Heart left ventricle (tissue), 16 donors: ENCODE measurements around the gene SAA2. TPM values are rescaled to one million over a fixed set of nuclear protein-coding genes. Genes with fewer than 3 reads are reported as not detected.
"Not testable (repeated sequence)": the region's sequence is repeated elsewhere in the genome, so short reads cannot be mapped to it uniquely, and the experiment has no call there.

Experiments used
- ATAC-seq, 4 donors: fragments of 200-7000 bp; cut with Tn5 transposase; one replicate each; pipeline ENCODE4 v1.9.1; 2020 to 2022; ENCODE audit warnings: moderate library complexity in 4 of 4, mild to moderate bottlenecking in 3 of 4, moderate number of reproducible peaks in 1 of 4
- DNase-seq, 5 donors: peaks; one replicate each; pipeline ENCODE4 v3.0.0-alpha.2; 2020
- H3K27ac ChIP-seq, 12 donors: fragments of 200-600 bp; sonication (generic) in 4 of 12; one replicate each; pipeline versions ENCODE4 v1.5.0 to v1.8.0; 2016 to 2022; ENCODE audit warnings: mild to moderate bottlenecking in 2 of 12
- H3K27me3 ChIP-seq, 9 donors: fragments of 200-600 bp; sonication (generic) in 2 of 9; one replicate each; pipeline versions ENCODE4 v1.5.1 to v1.8.0; 2016 to 2022; ENCODE audit warnings: mild to moderate bottlenecking in 3 of 9
- H3K36me3 ChIP-seq, 9 donors: fragments of 200-600 bp; sonication (generic) in 2 of 9; one replicate each; pipeline versions ENCODE4 v1.5.0 to v1.8.0; 2018 to 2022; ENCODE audit warnings: mild to moderate bottlenecking in 2 of 9
- H3K4me1 ChIP-seq, 12 donors: fragments of 200-600 bp; sonication (generic) in 4 of 12; one replicate each; pipeline versions ENCODE4 v1.5.0 to v1.8.0; 2016 to 2022; ENCODE audit warnings: mild to moderate bottlenecking in 3 of 12
- H3K4me3 ChIP-seq, 12 donors: fragments of 200-600 bp; sonication (generic) in 4 of 12; one replicate each; pipeline versions ENCODE4 v1.5.0 to v1.8.0; 2017 to 2022; ENCODE audit warnings: mild to moderate bottlenecking in 9 of 12, moderate library complexity in 4 of 12
- H3K9me3 ChIP-seq, 12 donors: fragments of 200-600 bp; sonication (generic) in 4 of 12; one replicate each; pipeline versions ENCODE4 v1.5.0 to v1.8.0; 2016 to 2022; ENCODE audit warnings: mild to moderate bottlenecking in 1 of 12
- CTCF ChIP-seq, 12 donors: fragments of 200-600 bp; sonication (generic) in 4 of 12; IDR thresholded peaks; one replicate each; pipeline versions ENCODE4 v1.5.0 to v1.8.0; 2018 to 2022; ENCODE audit warnings: antibody characterized with exemption in 12 of 12, mild to moderate bottlenecking in 5 of 12
- POLR2A ChIP-seq, 2 donors: fragments of 450-650 bp; IDR thresholded peaks; one replicate each; pipeline ENCODE4 v1.6.1; 2017; ENCODE audit warnings: antibody characterized with exemption in 2 of 2, mild to moderate bottlenecking in 2 of 2, moderate library complexity in 2 of 2
- WGBS, 4 donors: extraction: QIAGEN DNeasy Blood & Tissue Kit in 2 of 4; methylation state at CpG; one replicate each; pipeline versions ENCODE4 v1.1.5 to v1.1.7; 2013 to 2018; 5-methylcytosine and 5-hydroxymethylcytosine counted together
- intact Hi-C, 10 donors: fragments of 100-400 bp; cut with DNase I; formaldehyde crosslinking; loops; one replicate each; pipeline versions ENCODE4 v1.11.1 to v1.14.2; 2022
- polyA plus RNA-seq, 2 donors: library from polyadenylated mRNA; stranded (reverse); fragments of 200-250 nt; gene quantifications; one replicate each; pipeline ENCODE4 v1.2.3, GENCODE V29; 2013
- total RNA-seq, 9 donors: library from RNA; depleted of rRNA in 2 of 9; stranded (reverse); fragments of >200 nt in 2 of 9; fragmentation: NEBNext Ultra II Directional in 3 of 9; extraction: Animal tissue kit (Norgen Biotek cat#: 25700) in 3 of 9; gene quantifications; one replicate each; pipeline versions ENCODE4 v1.1.0 to v1.2.4, GENCODE V29; 2016 to 2023
- donor health status: ischemic (EF 13 %, LVEDD 7.1; RV severe dilation, severe dysfunction).
- donor health status: healthy with polysubstance abuse.
- donor health status: DM: no; HTN: yes; CAD: no.
- donor health status: DM: no; HTN: no; CAD: no.
- donor health status: ischemic (EF 25% LVEDD 6.9; RV normal size, moderate dysfunction).
- donor health status: ischemic (EF 25% LVEDD 5.7; RV mildly dilated, moderate dysfunction).
- donor health status: healthy.
- donor health status: DM: yes; HTN: yes; CAD: no.
- donor health status: ischemic (EF 35%, LVEDD 5.7; RV mildly dilated, moderate dysfunction).
- donor health status: nonischemic (EF 11% LVEDD 7.7; RV severe dilation, severe dysfunction).
- donor health status: DM: yes; HTN: yes; CAD: no.
- donor health status: PGD.
- donor health status: ischemic (EF 29% LVEDD 5.4; RV normal size, mild dysfunction).
- donor health status: nonischemic (EF 23%, LVEDD 6.1; RV moderate dilation, normal function).

Gene SAA2
- total and polyA plus RNA-seq, 11 donors = 0.56 to 2.2 (median 1.5) TPM; not detected in 6

DNA sequence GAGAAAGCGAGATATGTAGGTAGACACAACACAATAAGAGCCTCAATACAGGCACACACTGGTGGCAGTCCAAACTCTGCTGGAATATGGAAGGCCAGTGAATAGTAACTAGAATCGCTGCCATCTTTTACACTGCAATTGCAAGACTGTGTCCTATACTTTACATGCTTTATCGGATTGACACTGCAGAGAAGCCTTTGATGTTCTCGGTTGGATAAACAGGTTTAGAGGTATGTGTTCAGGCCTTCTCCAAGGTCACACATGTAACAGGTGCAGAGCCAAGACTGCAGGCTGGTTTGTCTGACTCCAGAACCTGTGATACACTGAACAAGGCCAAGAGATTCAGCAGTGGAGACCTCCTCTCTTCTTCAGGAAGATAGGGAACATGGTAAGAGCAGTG lies 22.7 kb upstream of the SAA2 start:
- no peaks in the 10 kb centered on the region for H3K9me3 ChIP-seq
- intact Hi-C loops = no loop called here
- ATAC-seq (no peak), DNase-seq (no peak)
- no peak overlapping the region for H3K4me3 ChIP-seq
- WGBS, 4 donors = 70 to 80% (median 79%) methylated on average over 4 of the region's 4 CpGs
- H3K4me1 ChIP-seq = no peaks in the 10 kb centered on the region
- no peaks in the 10 kb centered on the region for H3K27me3 ChIP-seq
- TF ChIP-seq POLR2A (IDR thresholded peaks at IDR 0.05) = no peak
- TF ChIP-seq CTCF (IDR thresholded peaks at IDR 0.05) = no peak
- H3K36me3 ChIP-seq = no peaks in the 10 kb centered on the region
- H3K27ac ChIP-seq = no peak overlapping the region

- no peaks in the 10 kb centered on the region for H3K9me3 ChIP-seq
- no peak overlapping the region for H3K27ac ChIP-seq
- no peak for TF ChIP-seq POLR2A (IDR thresholded peaks at IDR 0.05)
- TF ChIP-seq CTCF (IDR thresholded peaks at IDR 0.05) = no peak
- intact Hi-C loops = no loop called here
- H3K36me3 ChIP-seq = no peaks in the 10 kb centered on the region
- 70 to 81% (median 77%) methylated on average over 4 of the region's 4 CpGs for WGBS, 4 donors
- peaks cover 0 to 7% (median 0%) of the 10 kb centered on the region in 12 donors for H3K4me1 ChIP-seq
- no peak overlapping the region for H3K4me3 ChIP-seq
- DNase-seq (no peak), ATAC-seq (no peak)
- no peaks in the 10 kb centered on the region for H3K27me3 ChIP-seq
Observed at GRCh38 chr11:18270102-18270501, 21.6 kb upstream of the SAA2 start.

DNA sequence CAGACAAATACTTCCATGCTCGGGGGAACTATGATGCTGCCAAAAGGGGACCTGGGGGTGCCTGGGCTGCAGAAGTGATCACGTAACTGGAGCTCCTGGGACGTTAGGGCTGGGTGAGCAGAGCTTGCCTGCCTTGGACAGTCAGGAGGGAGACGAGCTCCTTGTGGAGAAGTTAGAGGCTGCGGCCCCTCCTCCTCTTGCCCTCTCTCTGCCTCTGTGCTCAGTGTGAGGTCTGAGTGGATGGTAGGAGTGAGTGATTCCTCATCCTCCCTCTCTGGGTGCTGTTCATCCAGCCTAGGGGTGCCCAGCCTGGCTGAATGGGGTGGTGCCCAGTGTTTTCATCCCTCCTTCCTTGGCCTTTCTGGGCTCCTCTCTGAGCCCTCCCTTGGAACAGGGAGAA lies 20.8 kb upstream of the SAA2 start:
- intact Hi-C loops, H3K4me3 ChIP-seq, H3K27ac ChIP-seq, H3K36me3 ChIP-seq, H3K9me3 ChIP-seq, H3K4me1 ChIP-seq, ATAC-seq, DNase-seq, H3K27me3 ChIP-seq: not testable (repeated sequence)
- WGBS, 4 donors = 83 to 100% methylated on average over 1 to 2 of the region's 5 CpGs; no CpG with 5 or more reads in 2 of the 4 donors

GRCh38 chr11:18267335-18268133 lies 19.1 kb upstream of the SAA2 start:
- H3K27me3 ChIP-seq, H3K9me3 ChIP-seq, ATAC-seq, intact Hi-C loops, H3K36me3 ChIP-seq, H3K4me3 ChIP-seq, H3K27ac ChIP-seq, H3K4me1 ChIP-seq, DNase-seq: not testable (repeated sequence)
- WGBS, 4 donors = 75 to 83% (median 78%) methylated on average over 4 to 6 of the region's 10 CpGs

GRCh38 chr11:18265949-18266348 lies 17.5 kb upstream of the SAA2 start, which contains the start of gene SAA1:
SAA1 (plus strand) TSS chr11:18266264; CDS start chr11:18266888, 624 bp downstream.
- 54 to 63% (median 58%) methylated on average over 7 to 8 of the region's 8 CpGs for WGBS, 4 donors
- H3K27ac ChIP-seq = no peak within 1 kb of the TSS
- no peaks in the 10 kb centered on the region for H3K9me3 ChIP-seq
- TF ChIP-seq POLR2A (IDR thresholded peaks at IDR 0.05) = no peak
- TF ChIP-seq CTCF (IDR thresholded peaks at IDR 0.05) = no peak
- intact Hi-C loops = no loop called here
- DNase-seq (no peak), ATAC-seq (no peak)
- H3K4me3 ChIP-seq = no peak within 1 kb of the TSS
- H3K4me1 ChIP-seq = peaks cover 0 to 8% (median 0%) of the 10 kb centered on the region in 12 donors
- no peaks in the 10 kb centered on the region for H3K27me3 ChIP-seq
- no peaks in the 10 kb centered on the region for H3K36me3 ChIP-seq
